NCI-H2081 treated with DMSO at 0.1 percent for 48 hours (cell line): ENCODE data around the gene RIBC2.
"Not testable (repeated sequence)": the region's sequence is repeated elsewhere in the genome, so short reads cannot be mapped to it uniquely, and the experiment has no call there.

Experiments used
- DNase-seq: peaks from one replicate; lab custom pipeline; 2025; lab: John Stamatoyannopoulos, UW

RIBC2 gene

DNA sequence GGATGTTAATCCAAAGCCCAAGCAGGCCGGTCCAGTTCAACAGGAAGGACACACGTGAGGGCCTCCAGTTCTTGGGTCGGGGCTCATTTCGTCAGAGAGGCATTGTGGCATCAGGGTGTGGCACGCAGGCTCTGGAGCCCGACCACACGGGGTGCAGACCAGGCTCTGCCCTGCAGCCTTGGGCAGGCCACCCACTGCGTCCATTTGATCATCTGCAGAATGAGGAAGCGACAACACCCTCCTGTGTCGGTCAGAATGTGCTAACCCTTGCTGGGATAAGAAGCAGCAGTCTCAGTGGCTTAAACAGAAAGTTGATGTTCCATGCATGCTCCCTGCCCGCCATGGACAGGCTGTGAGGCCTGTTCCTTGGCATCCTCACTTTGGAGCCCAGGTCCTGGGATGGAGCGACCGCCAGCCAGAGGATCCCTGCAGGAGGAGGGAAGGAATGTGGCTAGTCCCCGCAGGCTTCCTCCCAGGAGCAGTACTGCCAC is 10.8 kb downstream of the RIBC2 start:
- no peak for DNase-seq

DNA sequence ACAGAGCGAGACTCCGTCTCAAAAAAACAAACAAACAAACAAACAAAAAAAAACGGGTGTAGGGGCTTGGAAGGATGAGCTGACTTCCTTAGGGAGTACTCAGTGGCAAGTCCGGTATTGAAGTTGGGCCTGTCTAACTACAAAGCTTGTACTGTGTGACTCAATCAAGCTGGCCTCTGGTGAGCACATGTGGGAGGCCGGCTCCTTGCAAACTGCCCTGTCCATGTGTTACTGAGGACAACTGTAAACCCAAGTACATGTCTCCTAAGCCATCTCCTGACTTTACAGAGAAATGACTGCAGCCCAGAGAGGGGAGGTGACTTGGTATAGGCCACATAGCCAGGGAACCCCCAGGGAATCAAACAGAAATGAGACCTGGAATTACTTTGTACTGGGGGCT is 11.6 kb downstream of the RIBC2 start:
- DNase-seq, result no peak

DNA sequence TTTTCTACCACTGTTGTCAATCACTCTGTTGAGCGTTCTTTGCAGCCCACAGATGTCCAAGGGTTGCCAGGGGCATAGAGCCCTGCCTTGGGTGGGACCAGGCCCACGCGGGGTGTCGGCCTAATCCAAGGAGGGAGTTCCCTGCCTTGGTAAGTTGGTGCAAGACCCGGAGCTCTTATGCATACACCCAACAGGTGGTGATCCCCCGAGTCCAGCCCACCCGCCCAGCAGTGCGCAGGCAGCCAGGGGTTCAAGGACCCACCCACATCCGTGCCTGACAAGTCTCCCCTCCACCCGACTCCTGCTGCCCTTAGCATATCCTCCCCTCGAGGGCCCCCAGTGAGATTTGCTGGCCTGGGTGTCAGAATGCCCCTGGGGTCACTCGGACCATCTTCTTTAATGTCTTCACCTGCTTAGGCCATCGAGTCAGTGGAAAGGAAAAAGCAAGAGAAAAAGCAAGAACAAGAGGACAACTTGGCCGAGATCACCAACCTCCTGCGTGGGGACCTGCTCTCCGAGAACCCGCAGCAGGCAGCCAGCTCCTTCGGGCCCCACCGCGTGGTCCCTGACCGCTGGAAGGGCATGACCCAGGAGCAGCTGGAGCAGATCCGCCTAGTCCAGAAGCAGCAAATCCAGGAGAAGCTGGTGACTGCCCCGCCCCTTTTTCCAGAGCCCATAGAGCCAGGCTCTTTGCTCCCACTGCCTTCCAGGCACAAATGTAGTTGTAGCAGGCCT is 12.2 kb downstream of the RIBC2 start:
- no peak for DNase-seq

DNA sequence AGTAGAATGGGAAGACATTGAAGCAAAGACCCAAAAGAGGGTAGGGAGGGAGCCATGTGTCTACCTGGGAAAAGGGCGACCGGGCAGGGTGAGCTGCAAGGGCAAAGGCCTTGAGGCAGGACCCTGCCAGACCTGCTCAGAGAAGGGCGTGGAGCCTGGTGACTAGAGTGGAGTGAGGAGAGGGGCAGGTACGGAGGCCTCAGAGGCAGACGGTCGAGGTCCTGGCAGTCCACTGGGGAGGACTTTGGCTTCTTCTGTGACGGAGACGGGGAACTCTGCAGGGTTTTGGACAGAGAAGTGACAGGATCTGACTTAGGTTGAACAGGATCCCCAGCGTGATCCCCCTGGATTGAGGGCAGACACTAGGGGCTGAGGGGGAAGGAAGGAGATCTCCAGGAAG is 12.9 kb downstream of the RIBC2 start:
- no peak for DNase-seq

DNA sequence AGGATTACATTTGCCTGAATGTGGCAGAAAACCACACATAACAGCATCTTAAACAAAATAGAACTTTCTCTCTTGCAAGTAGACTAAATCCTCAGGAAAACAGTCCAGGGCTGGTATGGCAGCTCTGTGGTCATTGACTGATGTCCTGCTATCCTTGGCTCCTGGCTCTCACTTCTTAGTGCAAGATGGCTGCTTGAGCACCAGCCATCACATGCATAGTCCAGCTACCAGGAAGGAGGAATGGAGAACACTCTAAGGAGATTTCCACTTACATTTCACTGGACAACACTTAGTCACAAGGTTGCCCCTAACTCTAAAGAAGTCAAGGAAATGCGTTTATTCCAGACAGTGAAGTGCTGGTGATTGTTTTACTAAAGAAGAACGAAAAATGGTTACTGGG is 13.6 kb downstream of the RIBC2 start:
- DNase-seq, result no peak

DNA sequence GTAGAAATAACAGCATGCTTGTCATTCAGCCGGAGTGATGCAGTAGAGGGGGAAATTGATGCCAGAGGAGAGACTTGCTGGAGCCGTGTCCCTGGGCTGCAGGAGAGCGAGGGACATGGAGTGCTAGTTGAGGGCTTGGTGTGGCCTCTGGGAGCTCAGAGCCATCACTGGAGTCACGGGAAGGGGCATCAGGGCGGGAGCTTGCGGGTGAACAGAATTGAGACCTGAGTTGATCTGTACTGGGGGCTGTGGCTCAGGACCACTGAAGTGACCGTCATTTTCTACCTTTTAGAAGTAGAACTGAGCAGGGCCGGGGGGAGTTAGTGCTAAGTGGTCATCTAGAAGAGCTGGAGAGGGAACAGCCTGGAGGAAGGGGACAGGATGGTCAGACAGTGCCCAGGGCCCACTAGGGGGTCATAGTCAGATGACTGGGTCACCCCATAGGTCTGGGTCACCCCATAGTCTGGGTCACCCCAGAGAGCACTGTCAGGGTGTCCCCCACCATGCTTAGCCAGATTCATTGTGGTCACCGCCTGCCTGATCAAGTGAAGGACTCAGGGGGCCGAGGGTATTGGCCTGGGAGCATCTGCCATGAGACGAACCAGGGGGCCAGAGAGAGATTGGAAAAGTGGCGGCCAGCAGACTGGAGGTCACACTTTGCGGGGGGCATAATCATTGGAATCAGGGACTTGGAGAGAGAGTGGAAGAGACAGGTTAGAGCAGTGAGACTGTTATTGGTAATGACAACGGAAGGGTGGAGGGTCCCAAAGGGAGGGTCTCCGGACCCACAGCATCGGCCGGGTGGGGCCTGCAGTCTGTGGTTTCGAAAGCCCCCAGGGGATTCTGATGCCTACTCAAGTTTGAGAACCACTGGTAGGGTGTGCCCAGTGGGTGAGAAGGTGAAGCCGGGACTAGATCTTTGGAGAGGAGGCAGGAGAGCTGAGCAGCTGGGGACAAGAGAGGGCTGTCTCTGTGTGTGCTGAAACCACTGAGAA is 15.2 kb downstream of the RIBC2 start:
- DNase-seq, result no peak

DNA sequence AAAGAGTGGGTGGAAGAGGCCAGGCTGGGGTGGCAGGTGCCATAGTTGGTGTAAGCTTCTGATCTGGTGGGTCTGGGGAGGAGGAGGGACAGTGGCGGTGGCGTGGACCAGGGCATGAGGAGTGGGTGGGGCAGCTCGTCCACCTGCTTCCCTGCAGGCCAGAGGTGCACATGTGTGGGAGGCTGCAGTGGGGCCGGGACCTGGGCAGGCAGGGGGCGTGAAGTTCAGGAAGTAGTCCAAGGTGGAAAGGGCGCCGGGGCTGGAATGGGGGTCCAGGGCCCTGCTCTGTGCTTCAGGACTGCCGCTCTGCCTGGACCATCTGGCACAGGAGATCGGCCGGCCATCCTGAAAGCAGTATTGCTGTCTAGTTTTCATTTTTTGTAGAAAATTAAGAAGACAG is 15.9 kb downstream of the RIBC2 start:
- no peak for DNase-seq

DNA sequence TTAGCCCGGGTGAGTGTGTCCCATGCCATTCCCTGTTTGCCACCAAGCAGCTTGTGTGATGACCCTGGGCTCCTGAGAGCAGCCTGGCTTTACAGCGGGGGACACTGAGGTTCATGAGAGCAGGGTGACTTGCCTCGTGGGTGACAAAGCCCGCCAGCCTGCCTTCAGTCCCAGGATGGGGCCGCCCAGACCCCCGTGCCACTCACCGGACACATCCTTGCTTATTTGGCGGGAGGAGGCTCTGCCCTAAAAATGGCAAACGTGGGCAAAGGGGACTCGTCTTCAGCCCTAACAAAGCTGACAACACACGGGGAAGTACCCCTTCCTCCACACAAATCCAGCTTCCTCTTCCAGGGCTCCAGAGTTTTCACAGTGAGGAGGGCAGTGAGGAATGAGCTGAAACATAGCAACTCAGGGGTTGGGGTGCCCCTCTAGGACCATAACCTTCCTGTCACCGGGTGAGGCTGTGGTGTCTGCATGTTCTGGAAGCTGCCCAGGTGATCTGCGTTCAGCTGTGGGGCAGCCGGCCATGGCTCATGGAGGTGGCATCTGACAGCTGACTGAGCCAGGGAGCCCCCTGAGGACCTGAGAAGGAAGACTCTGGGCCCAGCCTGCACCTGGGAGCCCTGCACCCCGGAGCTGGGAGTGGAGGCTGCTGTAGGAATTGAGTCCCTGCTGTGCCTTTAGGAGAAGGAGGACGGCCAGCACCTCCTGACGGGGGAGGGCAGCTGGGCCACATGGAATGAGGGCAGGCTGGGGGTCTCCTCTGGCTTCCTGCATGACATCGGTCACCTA is 16.7 kb downstream of the RIBC2 start:
- no peak for DNase-seq

DNA sequence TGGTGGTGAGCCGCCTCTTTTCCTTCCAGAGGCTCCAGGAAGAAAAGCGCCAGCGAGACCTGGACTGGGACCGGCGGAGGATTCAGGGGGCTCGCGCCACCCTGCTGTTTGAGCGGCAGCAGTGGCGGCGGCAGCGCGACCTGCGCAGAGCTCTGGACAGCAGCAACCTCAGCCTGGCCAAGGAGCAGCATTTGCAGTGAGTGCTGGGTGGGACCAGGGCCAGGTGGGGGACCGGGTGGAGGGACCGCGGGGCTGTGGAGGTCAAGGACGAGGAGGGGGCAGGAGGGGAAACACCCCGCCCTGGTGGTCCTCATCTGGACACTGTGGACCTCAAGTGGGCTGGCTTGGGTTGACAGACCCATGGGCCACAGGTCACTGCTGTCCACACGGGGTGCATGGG is 17.4 kb downstream of the RIBC2 start:
- no peak for DNase-seq

DNA sequence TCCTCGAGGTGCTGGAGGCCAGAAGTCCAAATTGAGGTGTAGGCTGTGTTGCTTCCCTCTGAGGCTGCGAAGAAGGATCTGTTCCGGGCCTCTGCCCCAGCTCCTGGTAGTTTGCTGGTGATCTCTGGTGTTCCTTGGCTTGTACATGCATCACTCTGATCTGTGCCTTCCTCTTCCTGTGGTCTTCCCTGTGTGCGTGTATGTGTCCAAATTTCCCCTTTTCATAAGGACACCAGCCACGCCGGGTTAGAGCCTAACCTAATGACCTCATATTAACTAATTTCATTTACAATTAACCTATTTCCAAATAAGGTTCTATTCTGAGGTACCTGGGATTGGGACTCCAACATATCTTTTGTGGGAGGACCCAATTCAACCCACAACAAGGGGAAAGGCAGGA is 21.5 kb downstream of the RIBC2 start:
- DNase-seq, result no peak

DNA sequence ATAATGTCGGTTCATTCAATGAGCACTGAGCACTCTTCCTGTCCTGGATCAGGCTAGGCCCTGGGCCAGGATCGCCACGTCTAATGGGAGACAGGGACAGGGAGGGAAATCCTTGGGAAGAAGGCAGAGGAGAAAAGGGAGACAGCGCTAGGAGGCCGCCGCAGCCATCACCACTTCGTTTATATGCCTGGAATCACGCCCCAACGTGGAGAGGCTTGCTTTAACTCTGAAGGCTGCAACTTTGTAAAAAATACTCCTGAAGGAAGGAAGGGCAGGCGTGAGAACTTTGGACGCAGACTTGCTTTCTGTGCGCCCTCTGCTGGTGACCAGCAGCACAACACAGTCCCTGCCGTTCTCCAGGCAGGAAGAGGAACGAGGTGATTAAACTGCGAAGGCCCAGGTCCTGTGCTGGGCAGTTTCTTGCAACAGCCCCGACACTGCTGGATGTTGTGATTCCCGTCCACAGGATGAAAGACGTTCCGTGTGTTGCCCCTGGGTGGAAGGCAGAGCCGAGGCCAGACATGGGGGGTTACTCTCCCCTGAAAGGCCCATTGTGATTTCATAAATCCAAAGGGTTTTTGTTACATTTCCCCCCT is 22.1 kb downstream of the RIBC2 start:
- peak; percentile 18 for DNase-seq

DNA sequence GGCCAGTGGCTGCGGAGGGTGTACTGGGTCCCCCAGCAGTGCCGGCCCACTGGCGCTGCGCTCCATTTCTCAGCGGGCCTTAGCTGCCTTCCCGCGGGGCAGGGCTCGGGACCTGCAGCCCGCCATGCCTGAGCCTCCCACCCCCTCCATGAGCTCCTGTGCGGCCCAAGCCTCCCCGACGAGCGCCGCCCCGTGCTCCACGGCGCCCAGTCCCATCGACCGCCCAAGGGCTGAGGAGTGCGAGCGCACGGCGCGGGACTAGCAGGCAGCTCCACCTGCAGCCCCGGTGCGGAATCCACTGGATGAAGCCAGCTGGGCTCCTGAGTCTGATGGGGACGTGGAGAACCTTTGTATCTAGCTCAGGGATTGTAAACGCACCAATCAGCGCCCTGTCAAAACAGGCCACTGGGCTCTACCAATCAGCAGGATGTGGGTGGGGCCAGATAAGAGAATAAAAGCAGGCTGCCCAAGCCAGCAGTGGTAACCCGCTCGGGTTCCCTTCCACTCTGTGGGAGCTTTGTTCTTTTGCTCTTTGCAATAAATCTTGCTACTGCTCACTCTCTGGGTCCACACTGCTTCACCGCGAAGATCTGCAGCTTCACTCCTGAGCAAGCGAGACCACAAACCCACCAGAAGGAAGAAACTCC is 23.5 kb downstream of the RIBC2 start:
- DNase-seq, result not testable (repeated sequence)

DNA sequence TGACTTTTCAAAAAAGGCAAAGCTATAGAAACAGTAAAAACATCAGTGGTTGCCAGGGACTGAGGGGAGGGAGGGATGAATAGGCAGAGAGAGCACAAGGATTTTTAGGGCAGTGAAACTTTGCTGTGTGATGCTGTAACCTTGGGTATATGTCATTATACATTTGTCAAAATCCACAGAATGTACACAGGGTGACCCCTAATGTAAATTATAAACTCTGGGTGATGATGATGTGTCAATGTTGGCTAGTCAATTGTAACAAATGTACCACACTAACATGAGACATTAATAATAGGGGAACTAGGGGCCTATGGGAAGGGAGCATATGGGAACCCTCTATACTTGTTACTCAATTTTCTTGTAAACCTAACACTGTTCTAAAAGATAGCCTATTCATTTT is 24.8 kb downstream of the RIBC2 start:
- DNase-seq, result no peak

DNA sequence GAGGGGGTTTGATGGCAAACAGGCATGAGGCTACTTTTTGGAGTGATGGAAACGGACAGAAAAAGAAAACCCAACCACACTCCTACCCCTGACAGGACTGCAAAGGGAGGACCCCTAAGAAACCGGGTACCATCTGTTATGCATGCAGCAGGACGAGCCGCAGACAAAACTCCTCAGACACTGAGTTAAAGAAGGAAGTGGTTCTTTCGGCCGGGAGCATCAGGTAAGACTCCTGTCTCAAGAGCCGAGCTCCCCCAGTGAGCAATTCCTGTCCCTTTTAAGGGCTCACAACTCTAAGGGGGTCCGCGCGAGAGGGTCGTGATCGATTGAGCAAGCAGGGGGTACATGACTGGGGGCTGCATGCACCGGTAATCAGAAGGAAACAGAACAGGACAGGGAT is 27.2 kb downstream of the RIBC2 start:
- not testable (repeated sequence) for DNase-seq

DNA sequence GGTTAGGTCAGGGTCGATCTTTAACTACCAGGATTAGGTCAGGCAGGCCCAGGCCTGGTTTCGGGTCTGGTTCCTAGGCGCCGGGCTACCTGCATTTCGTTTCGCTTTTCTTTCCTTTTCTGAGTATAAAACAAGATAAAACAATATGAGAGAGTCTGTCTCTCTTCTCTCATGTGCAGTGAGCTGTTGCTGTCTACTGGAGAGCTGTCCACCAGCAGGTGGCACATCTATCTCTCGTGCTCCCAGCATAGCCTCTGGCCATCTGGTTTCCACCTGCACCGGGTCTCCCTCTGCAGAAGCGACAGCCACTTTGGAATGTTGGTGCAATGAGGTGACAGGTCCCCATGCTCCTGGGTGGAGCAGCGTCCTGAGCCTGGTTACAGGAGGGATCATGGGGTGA is 27.6 kb downstream of the RIBC2 start:
- no peak for DNase-seq

DNA sequence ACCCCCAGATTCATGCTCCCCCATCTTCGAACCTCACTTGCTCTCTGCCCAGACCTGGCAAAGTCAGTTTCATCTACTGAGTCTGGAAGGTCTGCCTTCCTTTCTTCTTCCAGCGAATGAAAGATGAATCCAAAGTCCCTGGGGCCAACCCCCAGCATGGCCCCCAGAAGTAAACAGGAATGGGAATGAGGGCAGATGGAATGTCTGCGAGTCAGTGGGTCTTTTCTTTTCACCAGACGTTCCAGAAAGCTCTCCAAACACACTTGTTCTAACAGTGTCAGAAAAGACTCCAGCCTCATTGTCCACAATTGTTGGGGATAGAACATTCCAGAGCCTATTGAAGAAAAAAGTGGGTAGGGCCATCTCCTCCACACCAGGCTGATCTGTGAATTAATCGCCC is 28.6 kb downstream of the RIBC2 start:
- DNase-seq, result no peak

DNA sequence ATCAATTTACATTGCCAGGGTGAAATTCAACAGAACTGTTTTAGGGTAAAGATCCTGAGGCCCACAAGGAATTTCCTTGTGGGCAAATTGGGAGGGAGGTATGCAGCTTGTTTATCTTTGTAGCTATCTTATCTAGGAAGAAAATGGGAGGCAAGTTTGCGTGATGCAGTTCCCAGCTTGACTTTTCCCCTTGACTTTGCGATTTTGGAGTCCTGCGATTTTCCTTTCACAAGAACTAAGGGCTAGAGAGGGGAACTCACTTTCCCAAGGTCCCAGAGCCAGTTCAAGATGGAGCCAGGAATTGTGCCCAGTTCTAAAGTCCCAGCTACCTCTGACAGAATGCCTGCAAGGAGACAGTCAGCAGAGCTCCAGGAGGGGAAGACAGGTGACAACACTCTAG is 30.7 kb downstream of the RIBC2 start:
- DNase-seq, result no peak

DNA sequence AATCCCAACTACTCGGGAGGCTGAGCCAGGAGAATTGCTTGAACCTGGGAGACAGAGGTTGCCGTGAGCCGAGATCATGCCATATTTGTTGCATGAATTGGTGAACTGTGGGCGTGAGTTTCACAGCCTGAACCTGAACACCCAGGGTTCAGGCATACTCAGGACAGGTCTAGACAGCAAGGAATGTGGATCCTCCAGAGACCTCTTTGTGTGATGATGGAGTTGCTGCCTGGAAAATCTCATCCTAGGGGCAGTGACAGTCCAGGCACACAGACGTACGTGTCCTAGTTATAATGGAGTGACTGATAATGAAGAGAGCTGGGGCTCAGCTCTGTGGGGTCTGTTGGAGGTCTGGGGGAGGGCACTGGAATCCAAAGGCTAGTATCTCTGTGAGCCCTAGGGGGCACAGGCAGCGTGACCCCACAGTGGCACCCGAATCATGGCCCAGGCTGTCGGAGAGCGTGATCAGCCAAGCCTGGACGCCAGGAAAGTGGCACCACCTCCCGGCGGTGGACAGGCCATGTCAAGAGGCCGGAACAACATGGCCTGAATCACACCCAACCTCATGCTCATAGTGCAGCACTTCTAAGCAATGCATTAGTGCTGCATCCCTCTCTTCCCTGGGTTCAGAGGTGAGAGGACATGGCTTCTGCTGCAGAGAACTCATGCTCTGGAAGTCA is 31.7 kb downstream of the RIBC2 start:
- DNase-seq, result no peak

DNA sequence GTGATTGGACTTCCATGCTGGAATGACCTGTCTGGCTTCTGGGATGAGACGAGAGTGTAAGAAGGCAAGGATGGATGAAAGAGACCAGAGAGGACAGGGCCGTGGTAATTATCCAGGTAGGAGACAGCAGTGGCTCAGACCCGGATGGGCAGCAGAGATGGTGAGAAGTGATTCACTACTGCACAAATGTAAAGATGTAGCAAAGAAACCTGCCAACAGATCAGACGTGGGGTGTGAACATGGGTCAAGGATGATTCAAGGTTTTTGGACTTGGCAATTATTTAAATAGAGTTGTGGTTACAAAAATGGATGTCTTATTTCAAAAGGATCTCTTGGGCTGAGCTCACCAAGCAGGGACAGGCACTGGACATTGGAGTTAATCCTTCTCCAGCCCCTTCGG is 32.7 kb downstream of the RIBC2 start:
- DNase-seq, result no peak

DNA sequence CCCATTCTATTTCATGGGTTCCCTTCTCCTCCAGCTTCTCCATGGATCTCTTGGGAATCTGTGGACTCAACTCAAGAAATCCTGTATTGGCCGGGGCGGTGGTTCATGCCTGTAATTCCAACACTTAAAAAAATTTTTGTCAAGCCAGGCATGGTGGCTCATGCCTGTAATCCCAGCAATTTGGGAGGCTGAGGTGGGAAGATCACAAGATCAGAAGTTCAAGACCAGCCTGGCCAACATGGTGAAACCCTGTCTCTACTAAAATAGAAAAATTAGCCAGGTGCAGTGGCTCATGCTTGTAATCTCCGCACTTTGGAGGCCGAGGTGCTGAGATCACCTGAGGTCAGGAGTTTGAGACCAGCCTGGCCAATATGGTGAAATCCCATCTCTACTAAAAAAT is 34.1 kb downstream of the RIBC2 start:
- DNase-seq, result not testable (repeated sequence)

DNA sequence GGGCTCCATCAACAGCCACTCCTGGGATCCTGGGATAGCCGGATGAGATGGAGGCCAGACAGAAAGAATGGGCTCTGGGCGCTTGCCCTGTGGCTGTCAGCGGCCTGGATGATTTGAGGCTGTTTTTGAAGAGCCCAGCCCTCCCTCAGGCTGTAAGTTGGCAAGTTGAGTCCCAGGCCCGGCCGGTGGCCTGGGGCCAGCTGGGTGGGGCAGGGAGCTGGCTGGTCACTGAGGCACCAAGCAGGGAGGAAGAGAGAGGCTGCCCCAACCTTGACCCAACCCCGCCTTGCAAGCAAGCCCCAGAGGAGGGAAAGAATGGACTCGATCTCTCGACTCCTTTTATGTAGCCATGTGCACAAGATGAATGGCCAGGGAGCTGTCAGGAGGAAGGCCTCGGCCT is 34.9 kb downstream of the RIBC2 start:
- DNase-seq, result no peak
